ENCODE measurements around the gene DNAJB4.
"Not testable (repeated sequence)": the region's sequence is repeated elsewhere in the genome, so short reads cannot be mapped to it uniquely, and the experiment has no call there.

DNAJB4 gene

DNA sequence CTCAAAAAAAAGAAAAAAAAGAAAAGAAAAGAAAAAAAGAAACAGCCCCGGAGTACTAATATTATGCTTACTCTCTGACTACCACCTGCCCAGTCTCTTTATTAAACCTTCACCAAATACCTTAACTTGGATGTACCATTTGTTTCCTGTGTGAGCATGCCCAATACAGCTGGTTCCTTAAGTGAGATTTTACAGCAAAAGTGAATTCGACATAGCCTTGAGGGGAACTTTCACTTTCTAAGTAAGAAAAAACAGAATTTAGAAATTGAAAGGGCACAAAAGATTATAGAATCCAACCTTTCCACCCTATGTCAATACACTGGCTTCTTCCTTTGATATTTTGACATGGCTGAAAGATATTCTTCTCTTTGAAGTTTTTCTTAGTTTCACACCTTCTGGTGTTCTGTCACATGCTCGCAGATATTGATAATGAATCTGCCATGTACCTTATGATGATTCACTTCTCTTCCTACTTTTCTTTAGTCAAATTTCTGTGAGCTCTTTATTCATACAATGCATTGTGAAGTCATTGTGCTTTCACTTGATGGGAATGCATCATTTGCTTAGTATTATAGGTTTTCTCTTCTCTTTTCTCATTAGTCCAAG, 35.8 kb downstream of the DNAJB4 start:
- DNase-seq: no peak

DNA sequence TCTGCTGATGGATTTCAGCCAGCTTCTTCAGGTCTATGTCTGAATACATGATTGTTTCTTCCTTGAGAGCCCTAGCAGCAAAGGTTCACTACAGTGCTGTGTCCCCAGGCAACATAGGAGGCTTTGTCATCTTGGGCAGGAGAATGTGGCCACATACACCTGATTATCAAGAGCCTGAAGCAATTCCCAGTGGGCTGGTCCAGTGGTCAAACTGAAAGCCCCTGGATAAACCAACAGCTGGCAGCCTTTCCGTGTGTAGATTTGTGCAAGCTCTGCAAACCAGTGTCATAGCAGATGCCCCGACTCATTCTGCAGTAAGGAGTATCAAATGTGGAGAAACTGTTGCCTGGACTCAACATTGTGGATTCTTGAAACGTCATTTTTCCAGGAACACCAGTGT, 38.7 kb downstream of the DNAJB4 start:
- no peak for DNase-seq

DNA sequence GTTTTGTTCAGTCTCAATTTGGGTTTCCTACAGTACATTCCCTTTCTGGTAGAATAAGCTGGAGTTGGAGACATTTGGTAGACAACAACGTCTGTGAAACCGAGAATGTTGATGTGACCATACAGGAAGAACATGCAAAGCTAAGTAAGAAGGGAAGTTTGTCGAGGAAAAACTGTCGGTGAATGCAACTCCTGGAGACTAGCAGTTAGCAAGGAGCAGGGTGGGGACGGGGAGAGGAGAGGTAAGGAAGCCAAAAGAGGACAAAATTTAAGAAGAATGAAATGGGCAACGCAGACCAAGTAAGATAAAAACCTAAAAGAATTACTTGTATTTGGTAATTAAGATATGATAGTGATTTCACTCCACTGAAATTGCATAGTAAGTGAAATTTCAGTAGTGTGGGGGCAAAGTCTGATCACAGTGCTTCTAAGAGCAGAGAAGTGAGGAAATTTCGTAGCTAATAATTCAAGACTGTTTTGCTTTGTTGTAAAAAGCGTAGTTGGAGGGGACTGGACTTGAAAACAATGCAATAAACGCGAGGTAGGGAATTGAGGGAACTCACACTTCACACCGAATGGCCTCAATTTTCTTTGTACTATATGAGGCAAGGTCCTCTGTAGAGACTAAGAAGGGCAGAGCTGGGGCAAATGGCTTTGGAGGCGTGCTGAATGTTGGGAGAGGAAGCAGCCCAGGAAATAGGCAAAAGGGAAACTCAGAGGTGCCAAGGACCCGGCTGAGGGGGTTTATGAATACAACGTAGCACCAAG, 40.2 kb downstream of the DNAJB4 start:
- no peak for DNase-seq

DNA sequence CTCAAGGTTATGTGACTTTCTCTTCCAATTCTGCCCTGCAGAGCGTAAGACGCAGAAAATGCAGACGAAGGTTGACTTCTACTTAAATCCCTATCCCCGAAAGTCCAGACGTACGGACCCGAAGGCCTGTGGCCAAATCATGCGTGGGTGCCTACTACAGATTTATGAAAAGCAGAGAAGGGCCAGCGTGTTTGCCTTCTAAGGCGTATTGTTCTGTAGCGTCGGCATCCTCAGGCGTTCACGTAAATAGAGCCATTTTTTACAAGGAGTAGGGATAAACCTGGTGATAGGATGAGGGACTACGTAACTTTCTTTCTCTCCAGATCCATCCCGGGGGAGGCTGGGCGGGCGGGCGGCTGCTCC, 40.8 kb downstream of the DNAJB4 start:
- DNase-seq: no peak

DNA sequence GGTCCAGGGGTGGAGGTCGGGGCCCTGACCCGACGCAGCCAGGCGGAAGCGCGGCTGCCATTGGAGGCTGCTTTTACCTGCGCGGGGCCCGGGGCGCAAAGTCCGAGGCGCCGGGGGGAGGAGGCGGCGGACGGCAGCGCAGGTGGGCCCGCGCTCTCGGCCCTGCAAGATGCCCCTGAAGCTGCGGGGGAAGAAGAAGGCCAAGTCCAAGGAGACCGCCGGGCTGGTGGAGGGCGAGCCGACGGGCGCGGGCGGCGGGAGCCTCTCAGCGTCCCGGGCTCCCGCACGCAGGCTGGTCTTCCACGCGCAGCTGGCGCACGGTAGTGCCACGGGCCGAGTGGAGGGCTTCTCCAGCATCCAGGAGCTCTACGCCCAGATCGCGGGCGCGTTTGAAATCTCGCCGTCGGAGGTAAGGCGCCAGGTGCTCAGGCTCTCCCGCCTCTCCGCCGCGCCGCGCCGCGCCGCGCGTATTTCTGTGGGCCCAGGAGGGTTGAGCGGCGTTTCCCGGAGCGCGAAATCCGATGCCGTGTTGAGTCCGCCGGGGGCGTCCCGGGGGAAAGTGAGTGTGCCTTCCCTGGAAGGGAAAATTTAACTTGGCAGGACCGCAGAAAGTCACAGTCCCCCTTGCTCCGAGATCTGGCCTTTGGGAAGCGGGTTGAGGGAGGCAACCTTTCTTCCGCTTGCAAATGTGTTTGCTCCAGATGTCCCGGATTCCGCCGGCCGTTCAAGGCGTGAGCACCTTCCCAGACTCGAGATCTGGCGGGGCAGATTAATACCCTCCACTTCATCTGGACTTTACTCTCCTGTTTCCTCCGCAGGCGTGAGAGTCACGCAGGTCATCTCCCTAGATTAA, 41.4 kb downstream of the DNAJB4 start, which contains the start of gene GIPC2:
TSS of gene GIPC2 (plus strand) at position 41 of the 853 bp plus-strand sequence. CDS start at position 170, 129 bp downstream.
- DNase-seq: peak in 1 of 2 donors; percentile 18

DNA sequence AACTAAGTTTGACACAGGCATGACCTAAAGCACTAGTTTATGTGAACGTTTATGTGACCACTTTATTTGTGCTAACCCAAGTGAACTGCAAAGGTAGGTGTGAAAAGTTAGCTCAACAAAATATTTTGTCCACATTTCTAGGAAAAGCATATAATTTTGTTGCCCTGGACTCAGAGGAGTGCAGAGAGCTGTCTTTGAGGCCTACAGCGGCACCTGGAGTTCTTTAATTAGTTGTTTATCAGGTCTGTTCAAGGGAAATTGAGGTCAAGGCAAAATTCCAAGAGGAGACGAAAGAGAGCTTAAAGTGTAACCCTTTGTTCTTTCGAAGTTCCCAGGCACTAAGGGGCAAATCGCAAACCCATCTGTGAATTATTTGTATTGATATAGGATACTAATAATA, 42.4 kb downstream of the DNAJB4 start:
- DNase-seq: no peak

DNA sequence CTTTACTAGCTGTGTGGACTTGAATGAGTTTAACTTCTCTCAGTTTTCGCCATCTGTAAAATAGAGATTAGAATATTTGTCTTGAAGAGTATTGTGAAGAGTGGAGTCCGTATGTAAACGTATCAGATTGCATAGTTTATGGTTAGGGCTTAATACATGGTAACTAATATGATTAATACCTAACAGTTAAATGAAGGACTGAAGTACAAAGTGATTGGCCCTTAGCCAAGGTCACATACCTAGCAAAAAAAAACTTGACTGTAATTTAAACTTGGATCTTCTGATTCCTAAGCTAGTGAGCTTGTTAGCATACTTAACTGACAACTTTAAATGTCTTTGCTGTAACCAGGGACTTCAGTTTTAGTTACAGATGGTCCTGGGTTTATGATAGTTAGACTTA, 42.9 kb downstream of the DNAJB4 start:
- DNase-seq: no peak

DNA sequence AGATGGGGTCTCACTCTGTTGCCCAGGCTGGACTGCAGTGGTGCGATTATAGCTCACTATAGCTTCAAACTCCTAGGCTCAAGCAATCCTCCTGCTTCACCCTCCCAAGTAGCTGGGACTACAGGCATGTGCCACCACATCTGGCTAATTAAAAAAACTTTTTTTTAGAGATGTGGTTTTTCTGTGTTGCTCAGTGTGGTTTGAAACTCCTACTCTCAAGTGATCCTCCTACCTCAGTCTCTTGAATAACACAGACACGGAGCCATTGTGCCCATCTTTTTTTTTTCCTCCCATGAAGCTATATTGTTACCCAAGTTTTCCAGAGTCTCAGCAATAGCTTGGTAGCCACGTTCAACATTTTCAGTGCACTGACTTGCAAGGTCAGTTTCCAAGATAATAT, 43.7 kb downstream of the DNAJB4 start:
- no peak for DNase-seq

DNA sequence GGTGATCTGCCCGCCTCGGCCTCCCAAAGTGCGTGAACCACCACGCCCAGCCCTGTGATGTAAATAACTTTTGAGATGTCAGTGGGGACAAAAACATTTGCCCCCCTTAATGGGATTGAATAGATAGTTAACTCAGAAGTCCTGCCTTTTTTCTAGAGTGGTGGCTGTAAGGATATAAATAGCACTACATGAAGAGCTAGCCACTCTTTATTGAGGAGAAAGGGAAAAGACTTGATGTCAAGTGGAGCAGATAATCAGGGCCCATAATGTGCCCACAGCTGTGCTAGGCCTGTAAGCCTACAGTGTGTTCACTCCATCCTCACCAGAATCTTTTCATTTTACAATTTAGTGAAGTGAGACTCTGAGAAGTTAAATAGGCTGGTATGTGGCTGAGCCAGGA, 44.7 kb downstream of the DNAJB4 start:
- DNase-seq: no peak

DNA sequence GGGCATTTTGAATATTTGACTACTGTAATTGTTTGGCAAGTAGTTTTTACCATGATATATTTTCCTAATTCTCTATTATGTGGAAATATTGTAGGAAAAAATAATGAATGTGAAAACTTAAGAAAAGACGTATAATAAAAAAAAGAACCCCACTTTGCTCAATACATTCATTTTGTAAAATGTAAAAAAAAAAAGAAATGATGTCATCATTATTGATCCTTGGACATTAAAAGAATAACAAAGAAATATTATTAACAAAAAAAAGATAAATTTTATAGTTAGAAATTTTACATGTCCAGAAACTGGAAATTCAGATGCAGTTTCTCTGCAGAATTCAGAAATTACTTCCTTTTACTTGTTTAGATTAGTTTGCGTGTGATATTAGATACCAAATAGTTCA, 46.3 kb downstream of the DNAJB4 start:
- no peak for DNase-seq

DNA sequence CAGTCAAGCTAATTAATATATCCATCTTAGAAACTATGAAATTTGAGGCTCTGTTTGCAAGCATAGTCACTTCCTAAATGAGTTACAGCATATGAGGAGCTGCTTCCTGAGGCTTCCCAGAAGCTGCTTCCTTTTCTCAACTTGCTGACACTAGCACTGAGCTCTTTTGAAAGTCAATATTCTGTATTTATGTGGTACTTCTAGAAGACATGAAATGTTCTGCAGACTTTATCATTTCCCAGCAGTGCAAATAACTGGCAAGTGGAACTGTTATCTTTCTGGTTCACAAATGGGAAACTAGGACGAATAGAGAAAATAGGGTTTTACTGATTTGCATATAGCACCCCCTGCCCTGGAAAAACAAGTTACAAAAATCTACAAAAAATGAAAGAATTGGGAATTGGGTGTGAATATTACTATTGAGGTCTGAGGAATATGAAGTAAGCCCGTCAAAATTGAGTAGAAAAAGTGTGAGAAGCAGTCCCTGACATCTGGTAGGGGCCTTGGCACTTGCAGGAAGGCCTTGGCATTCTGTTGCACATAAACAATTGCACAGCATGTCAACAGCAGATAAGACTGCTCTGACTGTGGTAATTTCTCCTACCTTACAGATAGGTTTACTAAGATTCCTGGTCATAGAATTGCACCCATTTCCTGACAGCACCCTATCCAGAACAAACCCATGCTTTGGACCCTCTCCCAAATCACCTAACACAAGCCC, 48.1 kb downstream of the DNAJB4 start:
- no peak for DNase-seq

DNA sequence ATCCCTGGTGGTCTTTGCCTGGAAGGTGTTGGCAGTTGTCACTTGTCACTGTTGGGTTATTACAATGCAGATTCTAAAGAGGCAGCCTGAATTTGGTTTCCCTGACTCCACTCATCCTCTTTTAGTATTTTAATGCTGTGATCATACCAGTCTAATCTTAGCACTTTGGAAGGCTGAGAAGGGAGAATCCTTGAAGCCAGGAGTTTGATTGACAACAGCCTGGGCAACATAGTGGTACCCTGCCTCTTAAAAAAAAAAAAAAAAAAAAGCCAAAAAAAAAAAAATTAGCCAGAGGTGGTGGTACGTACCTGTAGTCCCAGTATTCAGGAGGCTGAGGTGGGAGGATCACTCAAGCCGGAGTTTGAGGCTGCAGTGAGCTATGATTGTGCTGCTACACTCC, 48.8 kb downstream of the DNAJB4 start:
- no peak for DNase-seq

DNA sequence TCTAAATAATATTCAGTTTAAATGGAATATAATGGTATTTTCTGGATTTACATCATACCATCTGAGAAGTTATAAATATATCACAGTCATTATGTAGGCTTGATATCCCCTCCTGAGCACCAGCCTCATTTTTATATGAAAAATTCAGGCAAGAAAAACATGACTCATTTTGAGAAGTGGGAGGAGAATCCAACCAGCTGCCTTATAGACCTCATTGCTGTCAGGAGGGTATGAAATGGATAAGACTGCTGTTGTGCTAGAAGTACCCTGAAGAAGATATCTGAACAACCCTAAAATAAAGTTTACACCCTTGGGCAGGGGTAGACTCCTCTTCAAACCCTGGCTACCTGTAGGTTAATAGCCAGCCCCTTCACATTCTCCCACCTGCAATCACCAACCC, 49.8 kb downstream of the DNAJB4 start:
- DNase-seq: no peak

DNA sequence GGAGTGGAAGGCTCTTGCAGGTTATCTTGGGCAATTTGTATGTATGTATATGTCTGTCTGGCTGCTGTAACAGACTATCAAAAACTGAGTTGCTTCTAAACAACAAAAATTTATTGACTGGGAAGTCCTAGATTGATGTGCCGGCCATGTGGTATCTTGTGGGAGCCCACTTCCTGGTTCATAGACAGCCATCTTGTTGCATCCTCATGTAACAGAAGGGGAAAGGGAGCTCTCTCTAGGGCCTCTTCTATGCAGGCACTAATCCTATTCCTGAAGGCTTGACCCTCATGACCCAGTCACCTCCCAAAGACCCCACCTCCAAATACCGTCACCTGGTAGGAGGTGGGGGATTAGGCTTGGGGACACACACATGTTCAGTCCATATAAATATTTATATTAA, 50.2 kb downstream of the DNAJB4 start:
- DNase-seq: no peak

DNA sequence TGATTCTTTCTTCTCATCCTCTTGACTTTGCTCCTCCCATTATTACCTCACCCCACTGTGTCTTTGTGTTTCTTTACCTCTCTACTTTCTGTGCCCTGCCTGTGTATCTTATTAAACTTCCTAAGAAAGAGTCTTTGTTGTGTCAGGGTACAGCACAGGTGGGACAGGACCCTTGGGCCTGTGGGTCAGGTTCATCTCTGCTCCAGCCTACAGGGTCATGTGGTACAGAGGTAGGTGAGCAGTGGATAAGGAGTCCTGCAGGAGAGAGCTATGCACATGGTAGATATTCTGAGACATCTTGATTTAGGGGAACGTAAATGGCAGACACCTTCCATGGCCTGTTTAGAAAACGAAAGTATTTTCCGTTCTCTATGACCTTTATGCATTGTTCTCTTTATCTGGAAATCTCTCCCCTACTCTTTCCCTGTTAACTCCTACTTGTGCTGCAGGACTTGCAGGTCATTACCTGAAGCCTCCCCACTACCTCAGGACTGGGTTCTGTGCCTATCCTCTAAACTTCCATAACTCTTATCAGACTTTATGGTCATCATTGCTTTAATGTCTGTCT, 50.9 kb downstream of the DNAJB4 start:
- DNase-seq: no peak

DNA sequence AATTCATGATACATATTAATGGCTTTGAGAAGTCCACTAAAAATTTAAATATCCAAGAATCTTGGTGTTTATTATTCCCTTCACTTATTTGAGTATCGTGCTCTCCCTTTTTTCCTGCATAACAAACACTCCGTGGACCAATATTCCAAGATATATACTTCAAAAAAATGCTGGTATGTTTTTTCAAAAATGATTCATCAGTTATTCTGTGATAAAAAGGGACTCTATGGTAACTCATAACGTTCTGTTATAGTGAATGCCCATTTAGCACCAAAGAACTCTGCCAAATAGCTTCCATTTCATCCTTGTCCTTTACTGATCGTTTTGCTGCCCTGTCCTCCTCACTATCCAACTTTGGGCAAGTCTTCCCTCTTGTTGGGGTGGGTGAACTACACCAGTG, 53.9 kb downstream of the DNAJB4 start:
- no peak for DNase-seq

DNA sequence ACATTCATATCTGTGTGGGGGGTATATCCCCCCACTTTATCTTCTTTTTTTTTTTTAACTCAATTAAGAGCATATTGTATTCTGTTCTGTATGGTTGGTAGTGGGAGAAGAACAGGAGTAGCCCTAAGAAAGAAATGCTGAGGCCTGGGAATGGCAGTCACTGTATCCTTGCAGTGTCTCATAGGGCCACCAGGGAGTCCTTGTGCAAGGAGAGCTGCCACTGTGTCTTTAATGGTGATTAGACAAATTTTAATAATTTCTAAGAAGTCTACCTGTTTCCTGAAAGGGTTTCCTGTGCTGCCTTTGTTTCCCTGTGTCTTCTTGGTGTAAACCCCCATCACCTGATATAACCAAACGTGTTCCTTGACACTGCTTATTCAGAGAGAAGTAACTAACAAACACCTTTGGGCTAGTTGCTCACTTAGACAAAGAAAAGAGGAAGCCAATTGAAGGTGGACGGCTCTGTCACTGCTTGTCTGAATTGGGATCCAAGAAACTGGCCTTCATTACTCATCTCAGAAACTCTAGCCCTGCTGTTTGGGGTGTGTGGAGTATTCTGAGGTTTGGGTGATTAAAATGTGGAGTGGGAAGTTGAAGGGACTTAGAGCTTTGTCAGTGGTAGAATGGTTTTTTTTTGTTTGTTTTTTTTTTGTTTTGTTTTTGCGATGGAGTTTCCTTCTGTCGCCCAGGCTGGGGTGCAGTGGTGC, 56.3 kb downstream of the DNAJB4 start:
- no peak for DNase-seq

DNA sequence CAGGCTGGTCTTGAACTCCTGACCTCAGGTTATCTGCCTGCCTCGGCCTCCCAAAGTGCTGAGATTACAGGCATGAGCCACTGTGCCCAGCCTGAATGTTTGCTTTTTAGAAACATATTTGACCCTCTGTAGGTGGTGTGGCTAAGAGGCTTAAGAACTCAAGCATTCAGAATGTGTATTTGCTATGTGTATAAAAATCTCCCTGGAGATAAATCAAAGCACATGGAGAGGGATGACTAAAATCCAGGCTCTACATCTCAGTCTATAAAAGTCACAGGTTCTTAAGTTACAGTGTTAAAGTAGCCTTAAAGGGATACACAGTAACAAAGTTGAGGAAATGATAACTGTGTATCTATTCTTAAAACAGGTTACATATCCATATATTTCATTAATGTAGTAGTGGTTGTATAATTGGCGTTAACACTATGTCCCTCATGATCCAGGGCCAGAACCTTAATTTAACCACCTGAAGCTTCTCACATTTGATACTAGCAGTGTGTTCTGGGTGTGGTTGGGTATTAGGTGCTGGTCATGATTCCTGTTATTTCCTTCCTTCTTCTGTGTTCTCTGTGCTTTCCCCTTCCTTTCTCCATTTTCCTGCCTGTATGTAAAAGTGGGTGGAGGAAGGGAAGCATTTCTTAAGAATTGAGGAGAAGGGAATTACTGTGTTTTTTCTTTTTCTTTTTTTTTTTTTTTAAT, 57.2 kb downstream of the DNAJB4 start:
- DNase-seq: no peak

DNA sequence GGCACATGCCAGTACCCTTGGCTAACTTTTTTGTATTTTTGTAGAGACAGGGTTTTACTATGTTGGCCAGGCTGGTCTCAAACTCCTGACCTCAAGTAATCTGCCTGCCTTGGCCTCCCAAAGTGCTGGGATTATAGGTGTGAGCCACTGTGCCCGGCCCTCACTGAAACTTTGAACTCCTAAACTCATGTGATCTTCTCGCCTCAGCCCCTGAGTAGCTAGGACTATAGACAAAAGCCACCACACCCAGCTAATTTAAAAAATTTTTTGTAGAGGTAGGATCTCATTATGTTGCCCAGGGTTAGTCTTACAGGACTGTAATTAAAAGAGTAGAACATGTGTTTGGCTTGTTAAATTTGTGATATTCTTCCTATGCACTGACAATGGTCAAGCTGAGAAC, 60.1 kb downstream of the DNAJB4 start:
- not testable (repeated sequence) for DNase-seq
